Iris pigment epithelial cell (primary cell): ENCODE data around the gene HRCT1.
A peak's percentile ranks its signal among the peaks of the same experiment; 100 is the strongest.
"Not testable (repeated sequence)": the region's sequence is repeated elsewhere in the genome, so short reads cannot be mapped to it uniquely, and the experiment has no call there.

Experiments used
- DNase-seq: peaks from one replicate; pipeline ENCODE4 v3.0.0-alpha.2; 2011; ENCODE audit warnings: low read depth

Gene HRCT1

DNA sequence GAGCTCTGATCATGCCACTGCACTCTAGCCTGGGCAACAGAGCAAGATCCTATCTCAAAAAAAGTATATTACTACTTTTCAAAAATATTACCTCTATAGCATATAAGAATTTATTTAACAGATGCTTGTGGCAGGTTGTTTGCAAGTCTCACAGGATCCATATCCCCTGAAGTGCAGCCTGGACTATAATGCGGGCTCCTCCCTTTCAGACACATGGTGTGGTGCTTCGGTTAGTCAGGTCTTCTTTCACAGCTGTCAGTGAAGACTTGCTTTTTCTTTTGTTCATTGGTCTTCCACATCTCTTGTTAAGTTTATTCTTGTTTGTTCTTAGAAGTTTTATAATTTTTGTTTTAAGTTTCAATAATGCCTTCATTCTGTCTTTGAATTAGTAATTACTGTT is 9.4 kb upstream of the HRCT1 start:
- no peak for DNase-seq

- not testable (repeated sequence) for DNase-seq
These were observed 8.5 kb upstream of the HRCT1 start for GRCh38 chr9:35897376-35898099.

DNA sequence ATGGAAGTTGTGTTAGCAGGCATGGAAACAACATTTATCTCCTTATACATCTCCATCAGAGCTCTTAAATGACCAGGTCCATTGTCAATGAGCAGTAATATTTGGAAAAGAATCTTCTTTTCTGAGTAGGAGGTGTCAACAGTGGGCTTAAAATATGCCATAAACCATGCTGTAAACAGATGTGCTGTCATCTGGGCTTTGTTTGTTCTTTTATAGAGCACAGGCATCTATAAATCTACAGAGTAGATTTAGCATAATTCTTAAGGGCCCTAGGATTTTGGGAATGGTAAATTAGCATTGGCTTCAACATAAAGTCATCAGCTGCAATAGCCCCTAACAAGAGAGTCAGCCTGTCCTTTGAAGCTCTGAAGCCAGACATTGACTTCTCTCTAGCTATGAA is 7.7 kb upstream of the HRCT1 start:
- no peak for DNase-seq

- DNase-seq: no peak
These were observed 7.0 kb upstream of the HRCT1 start for GRCh38 chr9:35899021-35899420.

DNA sequence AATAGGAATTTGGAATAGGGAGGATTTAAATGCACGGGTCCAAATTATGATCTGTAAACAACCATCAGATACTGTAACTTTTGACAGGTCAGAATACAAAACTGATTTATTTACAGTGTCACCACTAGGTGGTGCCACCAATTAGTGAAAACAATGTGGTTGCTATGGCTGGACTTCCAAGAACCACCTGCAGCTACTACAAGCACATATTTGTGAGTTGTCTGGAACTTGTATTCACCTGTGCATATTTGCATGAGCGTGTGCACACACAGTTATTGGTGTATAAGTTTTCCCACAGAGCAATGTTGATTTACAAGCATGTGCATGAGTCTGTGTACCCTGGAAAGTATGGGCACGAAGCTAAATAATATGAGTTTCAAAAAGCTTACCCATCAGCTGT is 3.0 kb upstream of the HRCT1 start:
- DNase-seq: peak; percentile 62

- no peak for DNase-seq
These were observed 1.7 kb upstream of the HRCT1 start for GRCh38 chr9:35904338-35904737.

GRCh38 chr9:35905051-35905781 is 786 bp upstream of the HRCT1 start:
- DNase-seq: peak; percentile 70

DNA sequence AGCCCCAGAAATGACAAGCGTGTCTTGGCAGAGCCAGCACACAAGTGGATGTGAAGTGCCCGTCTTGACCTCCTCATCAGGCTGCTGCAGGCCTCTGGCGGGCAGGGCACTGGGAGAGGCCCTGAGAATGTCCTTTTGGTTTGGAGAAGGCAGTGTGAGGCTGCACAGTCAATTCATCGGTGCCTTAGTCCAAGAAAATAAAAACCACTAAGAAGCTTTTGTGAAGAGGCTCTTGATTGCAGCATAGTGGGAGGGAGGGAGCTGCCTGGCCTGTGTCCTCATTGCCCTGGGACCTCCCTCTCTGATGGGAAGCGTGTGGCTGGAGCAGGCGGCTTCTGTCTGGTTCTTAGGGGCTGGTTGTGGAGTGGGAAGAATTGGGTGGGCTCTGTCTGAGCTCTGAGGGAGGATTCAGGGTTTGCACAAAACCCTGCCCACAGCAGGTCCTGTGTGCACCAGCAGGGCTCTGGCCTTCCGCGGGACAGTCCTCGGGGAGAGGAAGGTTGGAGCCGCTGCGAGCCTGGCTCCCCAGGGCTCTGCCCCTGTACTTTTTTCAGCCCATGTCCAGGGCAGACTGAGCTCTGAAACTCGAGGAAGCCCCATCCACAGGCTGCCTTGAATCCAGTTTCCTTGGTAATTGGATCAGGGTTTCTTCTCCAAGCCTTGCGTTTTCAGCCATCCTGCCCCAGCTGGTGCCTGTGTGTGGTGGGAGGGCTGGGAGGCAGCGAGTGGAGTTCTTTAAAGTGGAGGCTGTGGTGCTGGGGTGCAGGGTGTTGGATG is 1.1 kb downstream of the HRCT1 start:
- peak; percentile 89 for DNase-seq

GRCh38 chr9:35907711-35908503 is 1.9 kb downstream of the HRCT1 start:
- DNase-seq: peak; percentile 59

GRCh38 chr9:35908504-35909125 is 2.6 kb downstream of the HRCT1 start:
- no peak for DNase-seq

GRCh38 chr9:35909274-35909673 is 3.3 kb downstream of the HRCT1 start, which contains the start of gene SPAAR:
SPAAR (plus strand) TSS chr9:35909490; CDS start chr9:35910464, 974 bp downstream.
- DNase-seq: no peak

DNA sequence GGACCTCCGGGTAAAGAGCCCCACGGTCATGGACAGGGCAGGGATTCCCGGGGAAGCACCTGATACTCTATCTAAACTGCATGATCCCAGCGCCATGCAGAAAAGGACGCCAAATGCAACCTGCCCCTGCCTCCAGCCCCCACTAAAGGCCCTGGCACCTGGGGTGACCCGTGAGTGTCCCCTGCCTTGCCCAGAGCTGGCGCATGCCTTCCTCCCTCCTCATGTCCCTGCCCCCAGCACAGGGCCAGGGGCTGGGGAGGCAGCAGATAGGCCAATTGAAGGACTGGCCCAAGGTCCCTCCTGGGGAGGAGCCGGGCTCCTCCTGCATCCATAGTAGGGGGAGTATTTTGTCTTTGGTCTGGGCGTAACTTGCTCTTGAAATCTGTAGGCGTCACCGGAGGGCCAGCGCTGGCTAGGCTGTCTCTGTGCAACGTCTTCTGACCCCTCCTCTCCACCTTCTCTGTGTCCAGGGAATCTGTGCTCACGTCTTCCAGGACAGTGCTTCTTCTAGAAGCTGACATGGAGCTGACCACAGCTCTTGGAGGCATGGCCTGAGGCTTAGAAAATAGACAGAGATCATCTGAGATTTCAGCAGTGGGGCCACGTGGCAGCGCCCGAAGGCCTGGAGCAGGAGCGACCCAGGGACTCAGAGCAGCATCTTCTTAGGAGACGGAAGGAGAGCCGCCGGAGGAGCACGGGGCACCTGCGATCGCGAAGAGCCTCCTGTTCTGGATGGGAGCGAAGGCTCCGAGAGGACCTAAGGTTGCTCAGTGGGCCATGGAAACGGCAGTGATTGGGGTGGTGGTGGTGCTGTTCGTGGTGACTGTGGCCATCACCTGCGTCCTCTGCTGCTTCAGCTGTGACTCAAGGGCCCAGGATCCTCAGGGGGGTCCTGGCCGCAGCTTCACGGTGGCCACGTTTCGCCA is 3.9 kb downstream of the HRCT1 start:
- DNase-seq: no peak

DNA sequence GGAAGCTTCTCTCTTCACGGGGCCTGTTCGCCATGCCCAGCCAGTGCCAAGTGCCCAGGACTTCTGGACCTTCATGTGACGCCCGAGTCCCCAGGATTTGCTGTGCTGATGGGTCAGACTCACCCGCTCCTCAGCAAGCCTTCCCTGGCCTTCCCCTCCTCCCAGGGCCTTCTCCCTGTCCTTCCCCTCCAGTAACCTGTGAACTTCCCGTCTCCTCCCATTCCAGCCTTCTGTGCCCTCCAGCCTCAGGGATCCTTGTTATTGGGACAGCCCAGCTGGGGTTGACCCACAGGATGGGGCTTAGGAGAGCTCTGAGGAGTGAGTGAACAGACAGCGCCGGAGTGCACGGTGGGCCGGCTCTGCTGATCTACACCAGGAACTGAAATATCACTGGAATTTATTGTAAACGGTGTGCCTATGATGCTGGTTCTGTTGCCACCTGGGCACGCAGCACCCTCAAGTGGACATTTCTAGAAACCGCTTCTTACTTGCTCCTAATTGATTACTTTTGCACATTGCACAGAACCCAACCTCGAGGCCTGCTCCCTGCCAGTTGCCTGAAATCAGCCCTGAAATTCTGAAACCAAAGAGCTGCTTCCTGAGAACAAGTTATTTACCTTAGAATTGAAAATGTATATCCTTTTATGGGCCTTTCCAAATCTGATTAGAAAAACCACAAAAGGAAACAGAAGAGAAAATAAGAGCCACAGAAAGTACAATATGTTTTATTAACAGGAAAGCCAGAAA is 4.8 kb downstream of the HRCT1 start:
- peak; percentile 75 for DNase-seq

DNA sequence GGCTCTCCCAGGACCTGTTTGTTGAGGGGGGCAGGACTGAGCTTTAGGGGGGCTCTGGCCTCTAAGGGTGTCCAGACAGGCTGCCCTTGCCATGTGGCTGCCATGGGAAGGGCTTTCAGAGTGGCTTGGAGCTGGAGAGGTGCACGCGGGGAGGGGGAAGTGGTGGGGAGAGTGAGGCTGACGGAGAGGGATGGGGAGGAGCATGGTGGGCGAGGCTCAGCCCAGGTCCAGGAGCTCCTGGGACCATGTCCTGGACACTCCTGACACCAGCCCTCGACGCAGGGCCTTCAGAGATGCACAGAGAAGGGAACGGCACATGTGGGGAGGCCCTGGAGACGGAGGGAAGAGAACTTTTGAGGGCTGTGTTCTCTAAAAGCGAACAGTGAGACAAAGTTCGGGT is 5.7 kb downstream of the HRCT1 start:
- no peak for DNase-seq

GRCh38 chr9:35912791-35913400 is 6.9 kb downstream of the HRCT1 start:
- no peak for DNase-seq

GRCh38 chr9:35913429-35913828 is 7.4 kb downstream of the HRCT1 start:
- DNase-seq: not testable (repeated sequence)

DNA sequence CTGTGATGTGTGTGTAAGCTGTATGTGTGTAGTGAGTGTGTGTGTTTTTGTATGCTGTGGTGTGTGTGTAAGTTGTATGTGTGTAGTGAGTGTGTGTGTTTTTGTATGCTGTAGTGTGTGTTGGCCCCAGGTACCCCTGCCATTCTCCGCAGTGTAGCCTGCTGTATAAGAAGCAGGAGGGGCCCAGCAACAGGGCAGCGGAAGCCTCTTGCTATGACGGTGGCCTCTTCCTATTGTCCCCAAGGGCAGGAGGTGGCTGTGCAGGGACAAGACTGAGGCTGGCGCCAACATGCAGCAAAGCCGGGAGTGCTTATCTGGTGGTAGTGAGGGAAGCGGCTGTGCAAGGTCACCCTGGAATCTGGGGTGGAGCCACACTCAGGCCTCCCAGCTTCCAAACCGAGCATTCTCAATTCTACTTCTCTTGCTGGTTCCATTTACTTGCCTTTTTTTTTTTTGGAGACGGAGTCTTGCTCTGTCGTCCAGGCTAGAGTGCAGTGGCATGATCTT is 8.4 kb downstream of the HRCT1 start:
- no peak for DNase-seq

GRCh38 chr9:35915681-35916294 is 9.8 kb downstream of the HRCT1 start:
- no peak for DNase-seq

- no peak for DNase-seq
These were observed 11.3 kb downstream of the HRCT1 start for GRCh38 chr9:35917261-35917660.
